Neural cell (in vitro differentiated cells): ENCODE data around the gene BLCAP. TPM values are rescaled to one million over a fixed set of nuclear protein-coding genes. Genes with fewer than 3 reads are reported as not detected.

Experiments used
- H2AFZ ChIP-seq: fragments of 200-600, 300-800 bp; sonication (generic), shearing (Covaris generic); 2 replicates; pipeline ENCODE4 v1.6.0; 2014; ENCODE audit warnings: low read depth, mild to moderate bottlenecking, antibody characterized with exemption, low read length, moderate library complexity
- H3F3A ChIP-seq: fragments of 200-600 bp; shearing (Covaris generic); 2 replicates; pipeline ENCODE4 v1.6.1; 2016; ENCODE audit warnings: mild to moderate bottlenecking, moderate library complexity, mixed read lengths, antibody characterized with exemption, low read length; ENCODE audit not compliant: insufficient read depth, poor library complexity, severe bottlenecking
- H3K27ac ChIP-seq: fragments of 200-600, 300-800 bp; sonication (generic), shearing (Covaris generic); 2 replicates; pipeline ENCODE4 v1.5.1; 2014; ENCODE audit warnings: mild to moderate bottlenecking, low read length, moderate library complexity
- H3K27me3 ChIP-seq: fragments of 300-800, 200-600 bp; sonication (generic), shearing (Covaris generic); 2 replicates; pipeline ENCODE4 v1.6.0; 2014; ENCODE audit warnings: mild to moderate bottlenecking, low read depth, low read length, moderate library complexity; ENCODE audit not compliant: insufficient read depth
- H3K36me3 ChIP-seq: fragments of 300-800, 200-600 bp; sonication (generic), shearing (Covaris generic); 2 replicates; pipeline ENCODE4 v1.5.1; 2014; ENCODE audit warnings: mild to moderate bottlenecking, antibody characterized with exemption, low read length, moderate library complexity; ENCODE audit not compliant: insufficient read depth
- H3K4me2 ChIP-seq: fragments of 300-800, 200-600 bp; sonication (generic), shearing (Covaris generic); 2 replicates; pipeline ENCODE4 v1.6.0; 2014; ENCODE audit warnings: mild to moderate bottlenecking, low read length
- H3K4me3 ChIP-seq: fragments of 300-800, 200-600 bp; sonication (generic), shearing (Covaris generic); 2 replicates; pipeline ENCODE4 v1.5.1; 2014; ENCODE audit warnings: mild to moderate bottlenecking, low read length, moderate library complexity
- H3K79me2 ChIP-seq: fragments of 200-600 bp; shearing (Covaris generic); replicated peaks from 2 replicates; pipeline ENCODE4 v1.6.0; 2014; ENCODE audit warnings: mild to moderate bottlenecking, low read length, moderate library complexity; ENCODE audit not compliant: insufficient read depth
- H3K9ac ChIP-seq: fragments of 300-800, 200-600 bp; sonication (generic), shearing (Covaris generic); 2 replicates; pipeline ENCODE4 v1.6.1; 2016; ENCODE audit warnings: mild to moderate bottlenecking, low read length, mixed read lengths
- H3K9me2 ChIP-seq: fragments of 200-600 bp; shearing (Covaris generic); 2 replicates; pipeline ENCODE4 v1.6.1; 2016; ENCODE audit warnings: mild to moderate bottlenecking, low read length, mixed read lengths; ENCODE audit not compliant: insufficient read depth
- H3K9me3 ChIP-seq: fragments of 200-600, 300-800 bp; sonication (generic), shearing (Covaris generic); 2 replicates; pipeline ENCODE4 v1.6.1; 2016; ENCODE audit warnings: mild to moderate bottlenecking, mixed run types, low read length, moderate library complexity, mixed read lengths
- H4K20me1 ChIP-seq: fragments of 200-600 bp; shearing (Covaris generic); 2 replicates; pipeline ENCODE4 v1.6.1; 2016; ENCODE audit warnings: mild to moderate bottlenecking, mixed run types; ENCODE audit not compliant: insufficient read depth
- CTCF ChIP-seq: fragments of 450-650 bp; IDR thresholded peaks from 2 replicates; pipeline ENCODE4 v1.5.1; 2014; ENCODE audit warnings: antibody characterized with exemption, mild to moderate bottlenecking, moderate library complexity; ENCODE audit not compliant: poor library complexity, severe bottlenecking
- EP300 ChIP-seq: fragments of 450-650 bp; conservative IDR thresholded peaks from 2 replicates; pipeline ENCODE4 v1.6.1; 2014; ENCODE audit warnings: antibody characterized with exemption, mild to moderate bottlenecking, moderate library complexity; ENCODE audit not compliant: poor library complexity, severe bottlenecking
- EZH2 ChIP-seq: fragments of 200-600, 300-800 bp; shearing (Covaris generic), sonication (generic); IDR thresholded peaks from 2 replicates; pipeline ENCODE4 v1.6.1; 2014; ENCODE audit warnings: antibody characterized with exemption, low read length, borderline replicate concordance, mild to moderate bottlenecking; ENCODE audit not compliant: insufficient read depth, poor library complexity, severe bottlenecking
- MXI1 ChIP-seq: fragments of 450-650 bp; conservative IDR thresholded peaks from 2 replicates; pipeline ENCODE4 v1.6.1; 2014; ENCODE audit warnings: antibody characterized with exemption, mild to moderate bottlenecking; ENCODE audit not compliant: poor library complexity, severe bottlenecking
- POLR2AphosphoS5 ChIP-seq: IDR thresholded peaks from 2 replicates; pipeline ENCODE4 v1.6.1; 2012
- RAD21 ChIP-seq: fragments of 450-650 bp; conservative IDR thresholded peaks from 2 replicates; pipeline ENCODE4 v1.6.1; 2014; ENCODE audit warnings: antibody characterized with exemption, mild to moderate bottlenecking, moderate library complexity
- REST ChIP-seq: IDR thresholded peaks from 2 replicates; pipeline ENCODE4 v1.6.1; 2012; ENCODE audit warnings: borderline replicate concordance
- SMC3 ChIP-seq: fragments of 450-650 bp; conservative IDR thresholded peaks from 2 replicates; pipeline ENCODE4 v1.6.1; 2014; ENCODE audit warnings: antibody characterized with exemption, mild to moderate bottlenecking, moderate library complexity; ENCODE audit not compliant: poor library complexity
- TAF1 ChIP-seq: IDR thresholded peaks from 2 replicates; pipeline ENCODE4 v1.6.1; 2012; ENCODE audit warnings: low read depth
- polyA plus RNA-seq: library from polyadenylated mRNA; depleted of rRNA; stranded (reverse); fragments of >200 nt; gene quantifications from 2 replicates; pipeline ENCODE4 v1.2.3, GENCODE V29; 2014

BLCAP gene
- polyA plus RNA-seq, 1 donor from 2014 or later, result 344 TPM

DNA sequence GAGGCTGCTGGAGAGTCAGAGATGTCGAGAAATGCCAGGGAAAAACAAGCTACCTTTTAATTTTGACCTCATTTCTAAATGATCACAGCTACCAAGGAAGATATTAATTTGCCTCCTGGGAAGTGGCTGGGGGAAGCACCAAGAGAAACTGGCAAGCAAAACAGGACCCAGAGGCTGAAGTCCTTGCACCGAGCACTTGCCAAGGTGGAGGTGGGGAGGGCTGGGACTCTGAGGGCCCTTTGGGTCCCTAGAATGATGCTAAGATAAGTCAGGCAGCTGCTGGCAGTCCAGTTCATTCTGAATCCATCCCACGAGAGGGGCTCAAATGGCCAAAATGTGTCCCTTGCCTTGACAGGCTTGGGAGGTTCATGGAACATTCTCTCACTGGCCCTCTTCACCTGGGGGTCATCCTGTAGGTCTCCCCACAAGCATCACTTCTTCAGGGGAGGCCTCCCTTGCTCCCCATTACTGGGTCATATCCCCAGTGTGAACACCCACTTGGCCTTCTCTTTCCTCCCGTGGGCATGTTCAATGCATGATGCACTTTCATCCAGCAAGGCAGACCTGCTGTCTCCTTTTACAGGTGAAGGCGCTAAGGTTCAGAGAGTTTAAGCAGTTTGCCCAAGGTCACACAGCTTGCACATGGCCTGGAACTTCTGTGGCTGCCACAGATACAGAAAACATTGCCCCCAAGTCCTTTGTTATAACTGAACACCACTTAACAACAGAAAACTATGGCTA, 39.1 kb upstream of the BLCAP start (continued):
- no peak for TF ChIP-seq POLR2AphosphoS5
- TF ChIP-seq MXI1, result no peak
- TF ChIP-seq TAF1, result no peak
- no peak for TF ChIP-seq SMC3

GRCh38 chr20:37565134-37565811, 37.6 kb upstream of the BLCAP start:
- Histone ChIP-seq H3F3A (no peaks in the 10 kb centered on the region), H3K4me2 (no peak overlapping the region), H3K27me3 (no peaks in the 10 kb centered on the region), H2AFZ (peak overlapping the region; percentile 3), H3K4me3 (no peak overlapping the region), H4K20me1 (no peaks in the 10 kb centered on the region), H3K79me2 (no peaks in the 10 kb centered on the region), H3K9me2 (no peaks in the 10 kb centered on the region), H3K9ac (no peak overlapping the region), H3K27ac (no peak overlapping the region), H3K36me3 (no peaks in the 10 kb centered on the region), H3K9me3 (no peaks in the 10 kb centered on the region)
- no peak for TF ChIP-seq SMC3
- no peak for TF ChIP-seq RAD21
- TF ChIP-seq REST, result no peak
- TF ChIP-seq EZH2, result no peak
- TF ChIP-seq CTCF, result no peak
- no peak for TF ChIP-seq MXI1
- TF ChIP-seq POLR2AphosphoS5, result no peak
- TF ChIP-seq TAF1, result no peak
- TF ChIP-seq EP300, result no peak
